Naive B cell (primary cell): ENCODE results near the gene CLCN1. TPM values are rescaled to one million over a fixed set of nuclear protein-coding genes. Genes with fewer than 3 reads are reported as not detected.

Experiments used
- ATAC-seq, 2 donors: fragments of 150-1000 bp; cut with Tn5 transposase; 2 replicates each; pipeline ENCODE4 v1.10.0; 2021; ENCODE audit warnings: low read depth in 2 of 2, mild to moderate bottlenecking in 2 of 2, moderate library complexity in 2 of 2
- DNase-seq: peaks from one replicate; pipeline ENCODE4 v3.0.0; 2022
- H3K27ac Mint-ChIP-seq, 6 donors: one replicate each; pipeline ENCODE4 v1.8.0; 2020 to 2022; ENCODE audit warnings: mild to moderate bottlenecking in 6 of 6, mixed read lengths in 6 of 6, moderate library complexity in 5 of 6, inconsistent platforms in 2 of 6
- H3K27me3 Mint-ChIP-seq, 3 donors: one replicate each; pipeline ENCODE4 v1.8.0; 2021 to 2022; ENCODE audit warnings: mixed read lengths in 3 of 3, mild to moderate bottlenecking in 1 of 3
- H3K36me3 Mint-ChIP-seq, 2 donors: one replicate each; pipeline ENCODE4 v1.8.0; 2020 to 2022; ENCODE audit warnings: mixed read lengths in 2 of 2, inconsistent platforms in 1 of 2, mild to moderate bottlenecking in 1 of 2
- H3K4me1 Mint-ChIP-seq, 3 donors: one replicate each; pipeline ENCODE4 v1.8.0; 2020 to 2022; ENCODE audit warnings: mixed read lengths in 3 of 3, inconsistent platforms in 1 of 3, mild to moderate bottlenecking in 1 of 3, moderate library complexity in 1 of 3
- H3K4me3 Mint-ChIP-seq, 8 donors: one replicate each; pipeline ENCODE4 v1.8.0; 2020 to 2022; ENCODE audit warnings: mild to moderate bottlenecking in 8 of 8, mixed read lengths in 8 of 8, moderate library complexity in 8 of 8, inconsistent platforms in 2 of 8
- H3K9me3 Mint-ChIP-seq, 7 donors: one replicate each; pipeline ENCODE4 v1.8.0; 2020 to 2022; ENCODE audit warnings: mixed read lengths in 7 of 7, mild to moderate bottlenecking in 5 of 7, inconsistent platforms in 2 of 7, moderate library complexity in 1 of 7
- polyA plus RNA-seq, 6 donors: library from polyadenylated mRNA; unstranded; fragments of 300-500 nt; fragmentation: Illumina TruSeq; gene quantifications; one replicate each; pipeline ENCODE4 v1.2.3, GENCODE V29; 2021; ENCODE audit warnings: low read depth in 6 of 6

CLCN1 gene
- polyA plus RNA-seq, 6 donors from 2014 or later = not detected

DNA sequence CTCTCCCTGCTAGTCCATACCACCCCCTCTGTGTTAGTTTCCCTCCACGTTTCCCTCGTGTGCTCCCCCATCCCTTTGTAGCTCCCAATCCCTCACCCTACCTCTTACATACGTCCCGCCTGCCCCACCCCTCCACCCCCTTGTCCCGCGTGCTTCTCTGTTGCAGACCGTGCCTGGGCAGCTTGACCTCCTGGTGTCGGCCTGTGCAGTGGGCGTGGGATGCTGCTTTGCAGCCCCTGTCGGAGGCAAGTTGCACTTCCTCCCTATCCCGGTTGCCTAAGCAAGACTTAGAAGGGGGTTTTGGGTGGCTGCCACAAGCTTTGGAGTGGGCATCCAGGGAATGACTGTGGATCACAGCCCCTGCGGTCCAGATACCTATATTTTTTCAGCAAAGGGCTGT lies 7.7 kb downstream of the CLCN1 start:
- ATAC-seq (no peak), DNase-seq (no peak)
- Mint-ChIP-seq H3K4me1 (peaks cover 10 to 25% (median 14%) of the 10 kb centered on the region in 3 donors), H3K4me3 (no peak overlapping the region), H3K9me3 (no peaks in the 10 kb centered on the region), H3K36me3 (no peaks in the 10 kb centered on the region), H3K27ac (no peak overlapping the region), H3K27me3 (peaks cover 5 to 8% (median 5%) of the 10 kb centered on the region in 3 donors)

DNA sequence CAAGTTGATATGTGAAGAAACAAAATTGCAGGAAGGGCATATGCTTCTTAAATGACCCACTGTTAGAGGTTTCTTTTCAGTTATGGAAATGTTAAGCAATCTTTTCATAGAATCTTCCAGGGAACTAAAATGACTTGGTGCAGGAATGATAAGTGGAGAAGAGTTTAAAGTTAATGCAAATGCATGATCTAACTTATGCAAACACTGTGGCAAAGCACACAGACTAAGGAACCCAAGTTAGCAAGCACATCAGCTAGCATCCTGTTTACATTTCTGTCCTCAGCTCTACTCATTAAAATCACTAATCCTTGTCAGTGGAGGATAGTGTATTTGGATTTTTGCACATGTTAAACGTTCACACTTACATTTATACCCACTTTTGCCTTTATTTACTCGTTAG lies 9.3 kb downstream of the CLCN1 start:
- H3K27ac Mint-ChIP-seq = peak overlapping the region in 1 of 6 donors; percentile 71
- H3K9me3 Mint-ChIP-seq = no peaks in the 10 kb centered on the region
- ATAC-seq (peak in 1 of 2 donors; percentile 68), DNase-seq (no peak)
- peaks cover 10 to 25% (median 14%) of the 10 kb centered on the region in 3 donors for H3K4me1 Mint-ChIP-seq
- no peak overlapping the region for H3K4me3 Mint-ChIP-seq
- H3K36me3 Mint-ChIP-seq = no peaks in the 10 kb centered on the region
- H3K27me3 Mint-ChIP-seq = peaks cover 0 to 8% (median 5%) of the 10 kb centered on the region in 3 donors

DNA sequence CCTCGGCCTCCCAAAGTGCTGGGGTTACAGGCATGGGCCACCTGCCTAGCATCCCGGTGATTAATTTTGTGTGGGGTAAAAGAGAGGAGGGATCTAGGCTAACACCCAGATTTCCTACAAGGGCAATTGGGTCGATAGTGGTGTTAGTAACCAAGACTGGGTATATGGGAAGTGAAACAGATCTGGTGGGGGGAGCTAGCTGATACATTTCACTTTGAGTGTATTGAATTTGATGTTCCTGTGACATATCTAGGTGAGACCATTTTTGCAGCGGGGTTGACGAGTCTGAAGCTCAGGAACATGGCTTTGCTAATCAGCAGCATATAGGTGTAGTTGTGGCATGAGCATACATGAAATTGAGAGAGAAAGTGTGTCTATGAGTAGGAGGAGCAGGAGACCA lies 12.0 kb downstream of the CLCN1 start:
- Mint-ChIP-seq H3K9me3 (no peaks in the 10 kb centered on the region), H3K27me3 (peaks cover 0 to 6% (median 0%) of the 10 kb centered on the region in 3 donors), H3K27ac (peak overlapping the region in 4 of 6 donors; percentile 1 to 12 (median 6)), H3K4me1 (peaks cover 10 to 21% (median 14%) of the 10 kb centered on the region in 3 donors), H3K4me3 (peak overlapping the region in 1 of 8 donors; percentile 30), H3K36me3 (no peaks in the 10 kb centered on the region)
- DNase-seq (no peak), ATAC-seq (peak; percentile 70 to 83)

DNA sequence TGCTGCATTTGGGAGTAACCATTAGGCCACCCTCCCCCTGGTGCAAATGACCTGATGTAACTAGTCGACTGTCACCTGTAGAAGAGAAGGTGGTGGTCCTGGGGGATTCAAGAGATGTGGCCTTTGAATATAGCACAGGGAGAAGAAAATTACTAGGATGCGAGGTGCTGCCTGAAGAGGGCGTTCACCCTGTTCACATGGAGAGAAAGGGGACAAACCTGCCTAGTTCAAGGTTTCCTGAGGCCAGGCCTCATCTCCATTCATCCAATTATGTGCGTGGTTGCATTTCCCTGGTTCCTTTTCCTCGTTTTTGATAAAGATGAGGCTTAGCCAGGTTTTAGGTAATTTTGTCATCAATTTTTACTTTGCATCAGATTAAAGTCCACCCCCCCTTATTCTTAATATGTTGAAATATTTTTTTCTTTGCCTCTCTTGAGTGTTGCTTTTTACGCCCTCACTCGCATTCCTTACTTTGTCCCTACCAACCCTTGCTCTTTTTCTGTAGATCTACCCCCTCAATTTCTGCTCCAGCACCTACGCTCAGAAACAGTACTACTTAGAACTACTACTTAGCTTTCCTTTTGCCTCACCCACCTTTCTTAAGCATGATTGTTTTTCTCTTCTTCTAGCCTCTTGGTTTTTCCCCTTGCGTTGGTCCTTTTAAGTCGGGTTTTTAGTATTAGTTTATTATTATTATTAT lies 13.7 kb downstream of the CLCN1 start:
- Mint-ChIP-seq H3K27me3 (peaks cover 0 to 8% (median 6%) of the 10 kb centered on the region in 3 donors), H3K9me3 (no peaks in the 10 kb centered on the region), H3K4me3 (no peak overlapping the region), H3K36me3 (no peaks in the 10 kb centered on the region), H3K27ac (peak overlapping the region in 1 of 6 donors; percentile 27), H3K4me1 (peaks cover 10 to 16% (median 14%) of the 10 kb centered on the region in 3 donors)
- ATAC-seq (no peak), DNase-seq (no peak)

DNA sequence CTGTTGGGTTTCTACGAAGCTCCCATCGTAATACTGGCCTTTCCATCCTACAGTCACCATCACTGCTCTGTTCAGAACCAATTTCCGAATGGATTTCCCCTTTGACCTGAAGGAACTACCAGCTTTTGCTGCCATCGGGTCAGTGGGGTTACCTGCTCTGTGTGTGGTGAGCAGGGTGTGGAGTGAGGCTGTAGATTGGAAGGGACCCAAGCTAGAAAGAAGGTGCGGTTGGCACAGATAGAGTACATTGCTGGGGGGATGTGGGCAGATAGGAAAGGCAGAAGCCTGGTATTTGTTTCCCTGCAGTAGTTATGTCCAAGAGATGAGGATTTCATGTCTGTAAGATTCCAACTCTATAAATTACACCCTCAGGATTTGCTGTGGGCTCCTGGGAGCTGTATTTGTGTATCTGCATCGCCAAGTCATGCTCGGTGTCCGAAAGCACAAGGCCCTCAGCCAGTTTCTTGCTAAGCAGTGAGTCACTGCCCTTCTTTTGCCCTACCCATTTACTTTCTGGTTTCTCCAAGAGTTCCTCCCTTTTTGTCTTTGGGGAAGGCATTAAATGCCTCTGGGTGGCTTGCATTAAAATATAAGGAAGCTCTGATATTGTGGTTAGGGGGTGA lies 15.4 kb downstream of the CLCN1 start:
- Mint-ChIP-seq H3K36me3 (no peaks in the 10 kb centered on the region), H3K9me3 (no peaks in the 10 kb centered on the region), H3K4me3 (no peak overlapping the region), H3K27ac (no peak overlapping the region), H3K4me1 (peaks cover 5 to 6% (median 6%) of the 10 kb centered on the region in 3 donors), H3K27me3 (peaks cover 5 to 14% (median 8%) of the 10 kb centered on the region in 3 donors)
- no peak for DNase-seq
- no peak for ATAC-seq

DNA sequence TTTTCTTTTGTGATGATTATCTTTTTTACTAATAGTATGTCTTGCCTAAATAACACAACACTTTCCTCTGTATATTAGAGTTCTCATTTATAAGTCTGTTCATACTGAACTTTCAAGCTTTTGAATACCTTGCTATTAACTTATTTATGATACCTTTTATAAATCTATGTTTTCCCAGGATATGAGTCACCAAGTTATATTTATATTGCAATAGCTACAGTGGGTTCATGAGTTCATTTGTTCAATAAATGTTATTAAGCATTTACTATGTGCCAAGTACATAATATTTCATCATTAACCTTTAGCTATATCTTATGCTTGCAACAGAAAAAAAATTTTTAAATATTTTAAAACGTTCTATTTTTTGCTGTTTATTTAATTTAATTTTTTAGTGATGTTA lies 18.3 kb downstream of the CLCN1 start:
- H3K27me3 Mint-ChIP-seq = peaks cover 16 to 24% (median 21%) of the 10 kb centered on the region in 3 donors
- no peaks in the 10 kb centered on the region for H3K4me1 Mint-ChIP-seq
- no peak overlapping the region for H3K27ac Mint-ChIP-seq
- no peak overlapping the region for H3K4me3 Mint-ChIP-seq
- no peak for ATAC-seq
- DNase-seq = no peak
- no peaks in the 10 kb centered on the region for H3K9me3 Mint-ChIP-seq
- no peaks in the 10 kb centered on the region for H3K36me3 Mint-ChIP-seq

DNA sequence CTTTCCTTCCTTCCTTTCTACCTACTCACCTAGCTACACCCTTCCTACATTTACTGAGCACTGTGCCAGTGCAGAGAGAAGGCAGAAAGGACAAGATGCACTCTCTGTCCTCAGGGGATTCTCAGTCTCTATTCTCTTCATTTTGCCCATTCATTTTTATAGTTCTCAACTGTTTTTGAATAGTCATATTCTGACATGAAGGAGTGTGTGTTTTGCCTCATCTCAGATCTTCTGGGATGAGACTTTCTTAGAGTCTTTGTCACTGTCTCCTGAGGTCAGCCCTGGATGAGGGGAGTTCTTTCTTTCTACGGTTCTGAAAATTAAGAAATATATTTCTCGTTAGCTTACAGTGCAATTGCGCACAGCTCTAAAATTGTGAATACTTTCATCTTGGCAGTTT lies 21.3 kb downstream of the CLCN1 start:
- Mint-ChIP-seq H3K9me3 (no peaks in the 10 kb centered on the region), H3K36me3 (no peaks in the 10 kb centered on the region), H3K4me1 (no peaks in the 10 kb centered on the region), H3K27ac (peak overlapping the region in 2 of 6 donors; percentile 21 to 63), H3K4me3 (no peak overlapping the region), H3K27me3 (peaks cover 29 to 37% (median 33%) of the 10 kb centered on the region in 3 donors)
- ATAC-seq (no peak), DNase-seq (no peak)

DNA sequence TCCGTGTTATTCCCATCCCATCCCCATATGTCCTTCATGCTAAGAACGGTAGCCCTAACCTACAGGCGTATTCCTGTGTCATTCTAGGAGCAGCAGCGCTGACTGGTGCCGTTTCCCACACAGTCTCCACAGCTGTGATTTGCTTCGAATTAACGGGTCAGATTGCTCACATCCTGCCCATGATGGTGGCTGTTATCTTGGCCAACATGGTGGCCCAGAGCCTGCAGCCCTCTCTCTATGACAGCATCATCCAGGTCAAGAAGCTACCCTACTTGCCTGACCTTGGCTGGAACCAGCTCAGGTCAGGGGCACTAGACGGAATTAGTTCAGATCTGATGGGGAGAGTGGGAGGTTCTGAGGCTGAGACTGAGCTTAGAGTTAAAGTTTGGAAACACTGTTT lies 25.9 kb downstream of the CLCN1 start:
- Mint-ChIP-seq H3K4me3 (no peak overlapping the region), H3K36me3 (no peaks in the 10 kb centered on the region), H3K9me3 (no peaks in the 10 kb centered on the region), H3K4me1 (peaks cover 6 to 11% (median 9%) of the 10 kb centered on the region in 3 donors), H3K27ac (no peak overlapping the region), H3K27me3 (peaks cover 36 to 59% (median 51%) of the 10 kb centered on the region in 3 donors)
- ATAC-seq (no peak), DNase-seq (no peak)

DNA sequence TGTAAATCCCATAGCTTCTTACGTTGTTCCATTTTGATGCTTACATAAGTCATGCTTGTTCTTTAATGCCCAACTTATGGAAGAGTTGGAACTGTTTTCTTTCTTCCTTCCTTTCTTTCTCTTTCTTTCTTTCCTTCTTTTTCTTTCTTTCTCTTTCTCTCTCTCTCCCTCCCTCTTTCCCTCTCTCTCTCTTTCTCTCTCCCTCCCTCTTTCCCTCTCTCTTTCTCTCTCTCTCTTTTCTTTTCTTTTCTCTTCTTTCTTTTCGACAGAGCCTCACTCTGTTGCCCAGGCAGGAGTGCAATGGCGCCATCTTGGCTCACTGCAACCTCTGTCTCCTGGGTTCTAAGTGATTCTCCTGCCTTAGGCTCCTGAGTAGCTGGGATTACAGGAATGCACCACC lies 27.7 kb downstream of the CLCN1 start:
- no peaks in the 10 kb centered on the region for H3K9me3 Mint-ChIP-seq
- no peaks in the 10 kb centered on the region for H3K36me3 Mint-ChIP-seq
- no peak overlapping the region for H3K4me3 Mint-ChIP-seq
- peaks cover 6 to 11% (median 9%) of the 10 kb centered on the region in 3 donors for H3K4me1 Mint-ChIP-seq
- H3K27ac Mint-ChIP-seq = peak overlapping the region in 1 of 6 donors; percentile 7
- peaks cover 30 to 63% (median 57%) of the 10 kb centered on the region in 3 donors for H3K27me3 Mint-ChIP-seq
- ATAC-seq (no peak), DNase-seq (no peak)

DNA sequence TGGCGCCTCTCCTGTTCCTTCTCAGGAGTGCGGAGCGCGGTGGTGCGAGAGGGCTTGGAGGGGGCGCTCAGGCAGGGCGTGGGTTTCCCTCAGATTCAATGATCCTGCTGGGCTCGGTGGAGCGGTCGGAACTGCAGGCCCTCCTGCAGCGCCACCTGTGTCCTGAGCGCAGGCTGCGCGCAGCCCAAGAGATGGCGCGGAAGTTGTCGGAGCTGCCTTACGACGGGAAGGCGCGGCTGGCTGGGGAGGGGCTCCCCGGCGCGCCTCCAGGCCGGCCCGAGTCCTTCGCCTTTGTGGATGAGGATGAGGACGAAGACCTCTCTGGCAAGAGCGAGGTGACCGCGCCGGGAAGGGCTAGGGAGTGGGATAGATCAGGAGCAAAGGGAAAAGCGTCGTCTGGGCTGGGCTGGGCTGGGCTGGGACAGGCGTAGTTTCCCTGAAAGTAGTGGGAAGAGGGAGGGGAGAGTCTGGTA lies 29.6 kb downstream of the CLCN1 start:
- H3K27ac Mint-ChIP-seq = peak overlapping the region in 1 of 6 donors; percentile 70
- peak overlapping the region in 6 of 8 donors; percentile 49 to 84 (median 59) for H3K4me3 Mint-ChIP-seq
- DNase-seq (peak; percentile 9), ATAC-seq (peak; percentile 89 to 90)
- peaks cover 19 to 58% (median 58%) of the 10 kb centered on the region in 3 donors for H3K27me3 Mint-ChIP-seq
- peaks cover 6 to 11% (median 9%) of the 10 kb centered on the region in 3 donors for H3K4me1 Mint-ChIP-seq
- no peaks in the 10 kb centered on the region for H3K9me3 Mint-ChIP-seq
- H3K36me3 Mint-ChIP-seq = no peaks in the 10 kb centered on the region

DNA sequence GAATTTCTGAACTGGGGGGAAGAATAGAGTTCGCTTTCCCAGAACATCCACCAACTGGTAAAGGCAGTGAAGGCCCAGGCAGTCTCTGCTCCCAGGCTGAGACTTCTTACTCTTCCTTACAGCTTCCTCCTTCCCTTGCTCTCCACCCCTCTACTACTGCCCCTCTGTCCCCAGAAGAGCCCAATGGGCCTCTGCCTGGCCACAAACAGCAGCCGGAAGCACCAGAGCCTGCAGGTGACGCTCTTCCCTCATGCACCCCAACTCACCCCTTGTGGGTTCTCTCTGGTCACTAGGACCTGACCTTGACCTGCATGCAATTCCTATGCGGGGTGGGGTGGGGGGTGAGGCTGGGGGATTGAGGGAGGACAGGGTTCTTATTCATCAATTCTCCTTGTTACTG lies 30.1 kb downstream of the CLCN1 start:
- Mint-ChIP-seq H3K27ac (no peak overlapping the region), H3K9me3 (no peaks in the 10 kb centered on the region), H3K36me3 (no peaks in the 10 kb centered on the region), H3K27me3 (peaks cover 19 to 59% (median 56%) of the 10 kb centered on the region in 3 donors), H3K4me1 (peaks cover 6 to 11% (median 9%) of the 10 kb centered on the region in 3 donors), H3K4me3 (peak overlapping the region in 2 of 8 donors; percentile 49 to 71)
- DNase-seq (no peak), ATAC-seq (no peak)

DNA sequence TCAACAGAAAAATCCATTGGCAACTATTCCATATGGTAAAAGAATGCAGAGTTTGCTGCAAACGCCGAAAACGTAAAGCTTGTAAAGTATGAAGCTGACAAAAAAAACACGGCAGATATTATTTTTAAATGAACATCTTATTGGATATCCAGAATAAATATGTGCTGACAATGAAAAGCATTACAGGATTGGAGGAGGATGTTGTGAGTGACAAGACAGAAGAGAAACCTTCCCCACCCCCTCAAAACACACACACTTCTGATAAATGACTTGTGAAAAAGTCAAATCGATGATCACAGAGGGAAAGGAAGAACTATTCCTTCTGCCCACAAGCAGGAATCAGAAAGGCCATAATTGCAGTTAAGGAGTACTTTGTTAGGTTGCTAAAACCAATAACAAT lies 32.0 kb downstream of the CLCN1 start:
- no peaks in the 10 kb centered on the region for H3K36me3 Mint-ChIP-seq
- H3K27me3 Mint-ChIP-seq = peaks cover 12 to 78% (median 66%) of the 10 kb centered on the region in 3 donors
- DNase-seq = no peak
- H3K4me3 Mint-ChIP-seq = no peak overlapping the region
- no peak for ATAC-seq
- H3K4me1 Mint-ChIP-seq = peaks cover 6 to 11% (median 9%) of the 10 kb centered on the region in 3 donors
- H3K9me3 Mint-ChIP-seq = no peaks in the 10 kb centered on the region
- H3K27ac Mint-ChIP-seq = peak overlapping the region in 1 of 6 donors; percentile 19

DNA sequence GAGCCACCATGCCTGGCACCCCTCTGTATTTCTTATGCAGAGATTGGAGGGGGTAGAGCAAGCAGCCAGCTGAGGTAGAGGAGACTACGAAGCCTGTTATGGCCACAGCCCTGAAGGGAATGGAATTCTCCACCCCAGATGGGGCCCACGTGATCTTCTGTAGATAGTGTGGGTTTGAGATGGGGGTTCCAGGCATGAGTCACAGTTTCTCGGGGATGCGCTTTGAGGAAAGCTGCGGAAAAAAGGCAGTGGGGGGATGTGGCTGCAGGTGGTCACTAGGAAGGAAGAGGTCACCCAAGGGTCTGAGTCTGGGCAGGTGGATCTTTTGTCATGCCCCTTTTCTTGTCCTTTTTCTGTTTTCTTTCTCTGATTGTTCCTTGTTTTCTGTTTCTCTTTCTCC lies 35.1 kb downstream of the CLCN1 start:
- Mint-ChIP-seq H3K36me3 (no peaks in the 10 kb centered on the region), H3K9me3 (peaks cover 0 to 4% (median 0%) of the 10 kb centered on the region in 7 donors), H3K4me1 (peaks cover 0 to 10% (median 0%) of the 10 kb centered on the region in 3 donors), H3K27ac (no peak overlapping the region), H3K4me3 (no peak overlapping the region), H3K27me3 (peaks cover 6 to 86% (median 68%) of the 10 kb centered on the region in 3 donors)
- ATAC-seq (no peak), DNase-seq (no peak)

DNA sequence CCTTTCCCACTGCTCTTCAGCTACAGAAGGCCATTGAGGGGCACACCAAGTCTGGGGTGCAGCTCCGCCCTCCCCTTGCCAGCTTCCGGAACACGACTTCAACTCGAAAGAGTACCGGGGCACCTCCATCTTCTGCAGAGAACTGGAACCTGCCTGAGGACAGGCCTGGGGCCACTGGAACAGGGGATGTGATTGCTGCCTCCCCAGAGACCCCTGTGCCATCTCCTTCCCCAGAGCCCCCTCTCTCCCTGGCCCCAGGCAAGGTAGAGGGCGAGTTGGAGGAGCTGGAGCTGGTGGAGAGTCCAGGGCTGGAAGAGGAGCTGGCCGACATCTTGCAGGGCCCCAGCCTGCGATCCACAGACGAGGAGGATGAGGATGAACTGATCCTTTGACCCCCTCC lies 35.7 kb downstream of the CLCN1 start:
- no peak overlapping the region for H3K4me3 Mint-ChIP-seq
- peak overlapping the region in 1 of 6 donors; percentile 66 for H3K27ac Mint-ChIP-seq
- DNase-seq (no peak), ATAC-seq (no peak)
- H3K4me1 Mint-ChIP-seq = peaks cover 0 to 10% (median 0%) of the 10 kb centered on the region in 3 donors
- H3K27me3 Mint-ChIP-seq = peaks cover 6 to 81% (median 63%) of the 10 kb centered on the region in 3 donors
- peaks cover 0 to 4% (median 0%) of the 10 kb centered on the region in 7 donors for H3K9me3 Mint-ChIP-seq
- no peaks in the 10 kb centered on the region for H3K36me3 Mint-ChIP-seq
